Germinal center (tissue), 1 donor: Measurements from ENCODE around the gene BAIAP3.
A peak's percentile ranks its signal among the peaks of the same experiment; 100 is the strongest.
"Not testable (repeated sequence)": the region's sequence is repeated elsewhere in the genome, so short reads cannot be mapped to it uniquely, and the experiment has no call there.

Experiments used
- DNase-seq: peaks from one replicate; pipeline ENCODE4 v3.0.0; 2012; ENCODE audit warnings: mixed read lengths, low spot score

BAIAP3 gene

DNA sequence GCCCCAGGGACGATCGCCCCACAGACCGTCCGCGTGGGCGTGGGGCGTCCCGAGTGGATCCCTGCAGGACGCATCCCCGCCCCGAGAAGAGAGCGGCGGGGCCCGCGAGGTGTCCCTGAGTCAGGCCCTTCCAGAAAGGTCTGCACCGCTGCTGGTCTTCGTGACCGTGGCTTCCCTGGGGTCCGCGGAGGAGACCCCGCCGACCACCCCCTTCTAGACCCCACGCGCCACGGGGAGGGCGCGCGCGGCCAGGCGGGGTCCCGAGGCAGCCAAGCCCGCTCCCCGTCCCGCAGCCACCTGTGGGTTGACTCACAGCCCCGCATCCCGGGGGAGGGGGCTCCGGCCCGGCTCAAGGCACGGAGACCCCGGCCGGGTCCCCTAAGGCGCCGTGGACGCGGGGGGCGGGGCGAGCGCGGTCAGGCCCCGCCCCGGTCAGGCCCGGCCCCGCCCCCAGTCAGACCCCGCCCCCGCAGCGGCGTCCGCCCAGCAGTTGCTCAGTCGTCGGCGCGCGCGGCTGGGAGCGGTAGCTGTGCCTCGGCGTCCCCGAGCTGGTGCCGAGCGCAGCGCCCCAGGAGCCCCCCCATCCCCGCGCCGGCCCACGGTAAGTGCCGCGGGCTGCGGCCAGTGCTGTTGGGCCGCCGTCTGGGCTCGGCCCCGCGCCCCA, at the start of gene BAIAP3:
TSS of gene BAIAP3 (plus strand) at position 497 of the 664 bp plus-strand sequence. CDS start 4,905 bp downstream, outside the sequence.
- DNase-seq, result peak; percentile 70

GRCh38 chr16:1283996-1284616, 49.3 kb upstream of the BAIAP3 start:
- no peak for DNase-seq

DNA sequence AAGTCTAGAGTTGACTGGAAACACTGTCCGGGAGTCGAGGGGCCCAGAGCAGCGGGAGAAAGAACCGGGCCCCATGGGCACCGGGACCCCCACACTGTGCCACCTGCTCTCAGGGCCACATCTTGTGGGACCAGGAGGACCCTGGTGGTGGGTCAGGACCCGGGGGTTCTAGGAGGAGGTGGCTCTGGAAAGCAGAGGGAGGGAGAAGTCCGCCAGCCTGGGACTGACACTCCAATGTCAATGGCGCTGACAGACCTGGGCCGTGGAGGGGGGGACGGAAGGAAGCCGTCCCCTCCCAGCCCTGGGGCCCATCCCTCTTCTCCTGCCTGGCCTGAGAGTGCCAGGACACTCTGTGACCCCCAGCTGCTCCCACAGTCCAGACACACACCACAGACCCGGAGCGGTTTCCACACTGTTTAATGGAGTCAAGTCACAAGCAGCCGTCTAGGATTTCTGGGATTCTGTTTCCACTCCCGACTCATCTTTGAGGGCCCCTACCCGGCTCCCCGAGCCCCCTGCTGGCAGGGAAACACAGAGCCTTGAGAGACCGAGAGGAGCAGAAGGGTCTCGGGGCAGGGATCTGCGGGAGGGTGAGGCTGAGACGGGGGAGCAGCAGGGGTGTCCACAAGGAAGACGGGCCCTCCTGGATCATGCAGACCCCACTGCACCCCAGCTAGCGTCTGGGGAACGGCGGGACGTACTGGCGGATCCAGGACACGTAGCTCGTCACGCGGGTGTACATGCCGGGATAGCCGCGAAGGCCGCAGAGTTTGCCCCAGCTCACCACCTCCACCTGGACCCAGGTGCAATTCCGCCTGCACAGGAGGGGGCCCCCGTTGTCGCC, 47.6 kb upstream of the BAIAP3 start:
- no peak for DNase-seq

DNA sequence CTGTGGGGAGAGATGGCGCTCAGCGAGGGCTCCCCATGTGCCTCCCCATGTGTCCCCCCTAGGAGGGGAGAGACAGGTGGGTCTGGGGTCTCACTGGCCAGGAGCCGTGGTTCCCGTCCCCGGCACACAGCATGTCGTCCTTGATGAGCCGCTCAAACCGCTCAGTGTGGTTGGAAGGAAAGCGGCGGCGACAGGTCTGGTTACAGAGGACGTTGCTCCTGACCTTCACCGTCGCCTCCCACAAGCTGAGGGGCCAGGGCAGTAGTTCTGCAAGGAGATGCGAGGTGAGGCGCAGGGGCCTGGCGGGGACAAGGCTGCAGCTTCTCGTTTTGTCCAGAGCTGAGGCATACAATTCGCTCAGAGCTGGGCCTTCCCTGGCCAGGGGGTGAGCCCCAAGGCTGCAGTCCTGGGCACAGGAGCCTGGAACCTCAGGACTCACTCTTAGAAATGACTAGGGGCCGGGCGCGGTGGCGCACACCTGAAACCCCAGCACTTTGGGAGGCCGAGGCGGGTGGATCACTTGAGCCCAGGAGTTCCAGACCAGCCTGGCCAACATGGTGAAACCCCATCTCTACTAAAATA, 46.8 kb upstream of the BAIAP3 start:
- DNase-seq, result no peak

GRCh38 chr16:1287982-1288670, 45.3 kb upstream of the BAIAP3 start:
- DNase-seq, result no peak

DNA sequence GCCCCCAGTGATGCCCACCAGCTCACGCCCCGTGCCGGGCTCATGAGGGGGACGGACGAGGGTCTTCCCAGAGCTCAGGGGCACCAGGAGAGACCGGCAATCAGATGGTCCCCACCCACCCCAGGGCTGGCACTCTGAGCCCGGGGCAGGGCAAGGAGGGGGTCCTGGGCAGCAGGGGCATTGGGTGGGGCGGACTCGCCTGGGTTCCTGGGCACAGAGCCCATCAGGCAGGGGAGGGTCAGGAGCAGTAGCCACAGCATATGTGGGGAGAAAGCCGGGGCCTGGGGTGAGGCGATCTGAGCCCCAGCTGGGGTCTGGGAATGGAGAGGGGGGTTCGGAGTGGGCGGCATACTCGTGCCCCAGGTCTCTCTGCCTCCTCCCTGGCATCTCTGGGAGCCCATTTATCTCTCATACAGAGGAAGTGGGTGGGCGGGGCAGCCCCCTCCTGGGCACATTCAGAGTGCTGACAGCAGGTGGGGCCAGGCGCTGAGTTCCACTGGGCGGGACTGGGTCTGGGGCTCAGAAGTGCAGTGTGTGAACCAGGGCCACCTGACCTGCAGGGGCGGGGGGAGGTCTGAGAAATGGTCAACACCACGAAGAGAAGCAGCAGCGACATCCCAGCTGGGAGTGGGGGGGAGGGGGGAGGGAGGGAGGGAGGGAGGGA, 44.5 kb upstream of the BAIAP3 start:
- no peak for DNase-seq

DNA sequence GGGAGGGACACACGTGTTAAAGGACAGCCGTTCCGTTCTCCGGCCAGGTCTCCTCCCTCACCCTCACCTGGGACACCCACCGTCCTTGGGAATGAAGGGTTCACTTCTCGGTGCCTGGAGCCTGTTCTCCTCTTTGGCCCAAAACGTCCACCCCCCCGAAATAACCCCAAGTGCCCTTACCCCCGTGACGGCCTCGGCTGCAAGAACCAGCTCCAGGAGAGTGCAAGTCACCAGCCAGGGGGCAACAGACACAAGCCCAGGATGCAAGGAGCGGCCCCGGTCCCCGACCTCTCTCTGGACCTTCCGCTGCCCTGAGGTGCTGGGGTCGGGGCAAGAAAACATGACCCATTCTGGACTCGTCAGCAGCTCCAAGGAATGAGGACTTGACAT, 44.0 kb upstream of the BAIAP3 start:
- DNase-seq, result no peak

- DNase-seq, result no peak
Measured at GRCh38 chr16:1290063-1290501, 43.4 kb upstream of the BAIAP3 start.

- DNase-seq, result no peak
Measured at GRCh38 chr16:1290860-1291575, 42.4 kb upstream of the BAIAP3 start.

- DNase-seq, result no peak
Measured at GRCh38 chr16:1291576-1291974, 41.9 kb upstream of the BAIAP3 start.

- DNase-seq, result not testable (repeated sequence)
Measured at GRCh38 chr16:1292208-1292607, 41.2 kb upstream of the BAIAP3 start.

- DNase-seq, result not testable (repeated sequence)
Measured at GRCh38 chr16:1292808-1293207, 40.6 kb upstream of the BAIAP3 start.

DNA sequence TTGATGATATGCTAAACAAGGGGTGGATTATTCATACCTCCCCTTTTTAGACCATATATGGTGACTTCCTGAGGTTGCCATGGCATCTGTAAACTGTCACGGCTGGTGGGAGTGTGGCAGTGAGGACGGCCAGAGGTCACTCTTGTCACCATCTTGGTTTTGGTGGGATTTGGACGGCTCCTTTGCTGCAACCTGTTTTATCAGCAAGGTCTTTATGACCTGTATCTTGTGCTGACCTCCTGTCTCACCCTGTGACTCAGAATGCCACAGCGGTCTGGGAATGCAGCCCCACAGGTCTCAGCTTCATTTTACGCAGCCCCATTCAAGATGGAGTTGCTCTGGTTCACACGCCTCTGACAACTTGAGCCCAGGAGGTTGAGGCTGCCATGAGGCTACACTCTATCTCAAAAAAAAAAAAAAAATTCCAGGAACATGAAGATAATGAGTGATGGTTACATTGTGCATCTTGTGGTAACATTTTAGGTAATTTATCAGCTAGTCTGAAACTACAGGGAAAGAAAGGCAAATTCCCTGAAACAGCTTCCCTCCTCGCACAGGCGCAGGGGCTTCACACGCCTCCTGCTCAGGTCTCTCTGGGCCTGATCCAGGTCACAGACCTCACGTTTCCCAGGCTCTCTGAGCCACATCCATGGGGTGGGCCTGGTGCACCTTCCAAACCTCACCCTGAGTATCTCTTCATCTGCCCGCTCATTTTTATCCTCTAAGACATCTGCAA, 39.4 kb upstream of the BAIAP3 start:
- DNase-seq, result no peak

- DNase-seq, result no peak
Measured at GRCh38 chr16:1295465-1295864, 38.0 kb upstream of the BAIAP3 start.

DNA sequence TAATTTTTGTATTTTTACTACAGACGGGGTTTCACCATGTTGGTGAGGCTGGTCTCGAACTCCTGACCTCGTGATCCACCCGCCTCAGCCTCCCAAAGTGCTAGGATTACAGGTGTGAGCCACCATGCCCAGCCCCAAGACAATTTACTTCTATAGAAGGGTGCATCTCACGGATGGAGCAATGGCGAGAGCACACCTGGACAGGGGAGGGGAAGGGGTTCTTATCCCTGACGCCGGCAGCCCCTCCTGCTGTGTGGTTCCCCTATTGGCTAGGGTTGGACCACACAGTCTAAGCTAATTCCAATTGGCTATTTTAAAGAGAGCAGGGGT, 36.8 kb upstream of the BAIAP3 start:
- not testable (repeated sequence) for DNase-seq

GRCh38 chr16:1297018-1297696, 36.3 kb upstream of the BAIAP3 start:
- DNase-seq, result no peak

DNA sequence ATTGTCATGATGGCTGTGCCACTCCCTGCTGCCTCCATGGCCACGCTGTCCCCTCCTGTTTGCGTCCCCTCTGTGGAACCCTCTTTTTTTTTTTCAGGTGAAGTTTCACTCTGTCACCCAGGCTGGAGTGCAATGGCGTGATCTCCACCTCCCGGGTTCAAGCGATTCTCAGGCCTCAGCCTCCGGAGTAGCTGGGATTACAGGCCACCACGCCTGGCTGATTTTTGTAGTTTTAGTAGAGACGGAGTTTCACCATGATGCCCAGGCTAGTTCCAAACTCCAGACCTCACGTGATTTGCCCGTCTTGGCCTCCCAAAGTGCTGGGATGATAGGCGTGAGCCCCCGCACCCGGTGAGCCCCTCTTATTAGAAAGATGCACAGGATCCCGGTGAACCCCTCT, 35.0 kb upstream of the BAIAP3 start:
- DNase-seq, result no peak

- no peak for DNase-seq
Measured at GRCh38 chr16:1299012-1299867, 34.2 kb upstream of the BAIAP3 start.

GRCh38 chr16:1299868-1300203, 33.6 kb upstream of the BAIAP3 start:
- no peak for DNase-seq
